Activated CD4-positive, alpha-beta T cell treated with anti-CD3 and anti-CD28 coated beads, Interleukin-2, Interleukin-6, amounts not matched to agents 100 ng/mL and 50 ng/mL, durations not matched to agents 16 hours and 8 hours (primary cell): Measurements from ENCODE around the gene MPHOSPH9.
"Not testable (repeated sequence)": the region's sequence is repeated elsewhere in the genome, so short reads cannot be mapped to it uniquely, and the experiment has no call there.

Source experiments
- DNase-seq: peaks from one replicate; pipeline ENCODE4 v3.0.0-alpha.2; 2020

MPHOSPH9 gene

DNA sequence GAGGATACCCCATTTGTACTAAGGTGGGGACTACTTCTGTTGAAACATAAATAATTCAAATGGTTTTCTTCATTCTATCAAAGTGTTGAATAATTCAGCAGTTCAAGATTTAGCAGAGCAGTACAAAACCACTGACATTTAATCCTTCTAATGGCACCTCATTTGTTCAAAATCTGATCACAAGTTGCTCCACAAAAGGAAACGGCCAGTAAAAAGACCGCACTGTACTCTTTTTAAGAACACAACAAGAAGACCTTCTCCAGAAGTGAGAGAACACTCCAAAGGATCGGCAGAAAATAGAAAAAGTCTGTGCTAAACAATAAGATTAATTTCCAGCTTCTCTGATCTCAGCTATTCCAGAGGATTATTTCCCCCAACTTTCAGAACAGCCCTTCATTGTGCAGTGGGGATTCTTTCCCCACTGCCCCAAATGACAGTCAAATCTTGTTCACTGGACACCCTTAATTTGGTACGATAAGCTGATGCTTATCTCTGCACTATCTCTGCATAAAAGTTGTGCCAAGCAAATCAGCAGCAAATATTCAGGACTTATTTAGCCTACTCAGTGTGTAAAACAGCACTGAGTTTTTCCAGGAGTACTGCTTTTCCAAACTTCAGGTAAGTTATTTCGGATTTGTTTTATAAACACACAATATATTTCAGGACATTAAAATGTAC lies 5.2 kb downstream of the MPHOSPH9 start:
- DNase-seq, result no peak

DNA sequence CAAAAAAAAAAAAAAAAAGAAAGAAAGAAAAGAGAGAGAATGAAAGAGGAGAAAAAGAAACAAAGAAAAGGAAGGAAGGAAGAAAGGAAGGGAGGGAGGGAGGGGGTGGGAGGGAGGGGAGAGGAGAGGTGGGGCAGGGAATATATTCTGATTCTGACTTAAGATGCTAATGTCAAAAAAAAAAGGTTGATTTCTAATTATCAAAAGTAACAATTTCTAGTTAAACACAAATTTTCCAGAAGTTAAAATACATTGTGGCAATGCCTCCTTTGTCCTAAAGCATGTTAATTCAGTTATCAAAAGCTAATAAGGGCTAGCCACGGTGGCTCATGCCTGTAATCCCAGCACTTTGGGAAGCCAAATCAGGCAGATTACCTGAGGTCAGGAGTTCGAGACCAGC lies 7.5 kb downstream of the MPHOSPH9 start:
- no peak for DNase-seq

DNA sequence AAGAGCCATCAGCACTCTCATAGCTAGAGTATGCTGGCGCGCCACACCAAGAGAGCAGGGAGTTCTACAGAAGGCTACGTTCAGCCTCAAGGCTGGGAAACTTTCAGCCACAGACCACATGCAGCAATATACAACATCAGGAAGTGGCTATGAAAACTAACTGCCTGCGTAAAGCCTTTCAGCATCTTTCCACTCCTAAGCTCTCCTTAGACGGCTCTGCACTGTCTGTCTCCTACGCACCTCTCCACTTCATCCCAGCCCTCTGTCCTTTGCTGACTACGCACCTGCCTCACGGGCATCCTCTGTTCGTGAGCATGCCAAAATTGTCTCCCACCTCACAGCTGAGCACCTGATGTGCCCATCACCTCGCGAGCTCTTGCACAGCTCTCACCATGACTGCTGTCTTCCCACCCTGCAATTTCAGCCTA lies 9.7 kb downstream of the MPHOSPH9 start:
- peak; percentile 74 for DNase-seq

DNA sequence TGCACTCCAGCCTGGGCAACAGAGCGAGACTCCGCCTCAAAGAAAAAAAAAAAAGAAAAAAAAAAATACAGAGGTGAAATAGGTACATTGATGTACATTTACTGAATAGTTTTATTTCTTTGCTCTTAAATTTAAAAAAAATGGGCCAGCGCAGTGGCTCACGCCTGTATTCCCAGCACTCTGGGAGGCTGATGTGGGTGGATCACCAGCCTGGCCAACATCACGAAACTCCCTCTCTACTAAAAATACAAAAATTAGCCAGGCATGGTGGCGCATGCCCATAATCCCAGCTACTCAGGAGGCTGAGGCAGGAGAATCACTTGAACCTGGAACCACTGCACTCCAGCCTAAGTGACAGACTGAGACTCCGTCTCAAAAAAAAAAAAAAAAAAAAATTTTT lies 25.1 kb downstream of the MPHOSPH9 start:
- DNase-seq, result not testable (repeated sequence)

DNA sequence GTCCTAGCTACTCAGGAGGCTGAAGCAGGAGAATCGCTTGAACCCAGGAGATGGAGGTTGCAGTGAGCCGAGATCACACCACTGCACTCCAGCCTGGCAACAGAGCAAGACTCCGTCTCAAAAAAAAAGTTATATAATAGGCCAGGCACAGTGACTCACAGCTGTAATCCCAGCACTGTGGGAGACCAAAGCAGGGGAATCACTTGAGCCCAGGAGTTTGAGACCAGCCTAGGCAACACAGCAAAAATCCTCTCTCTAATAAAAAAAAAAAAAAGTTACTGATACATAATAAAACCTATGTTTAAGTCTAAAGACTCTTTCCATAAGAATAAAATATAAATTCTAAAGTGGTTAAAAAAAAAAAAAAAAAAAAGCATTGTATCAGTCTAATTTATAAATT lies 26.1 kb downstream of the MPHOSPH9 start:
- DNase-seq, result not testable (repeated sequence)

DNA sequence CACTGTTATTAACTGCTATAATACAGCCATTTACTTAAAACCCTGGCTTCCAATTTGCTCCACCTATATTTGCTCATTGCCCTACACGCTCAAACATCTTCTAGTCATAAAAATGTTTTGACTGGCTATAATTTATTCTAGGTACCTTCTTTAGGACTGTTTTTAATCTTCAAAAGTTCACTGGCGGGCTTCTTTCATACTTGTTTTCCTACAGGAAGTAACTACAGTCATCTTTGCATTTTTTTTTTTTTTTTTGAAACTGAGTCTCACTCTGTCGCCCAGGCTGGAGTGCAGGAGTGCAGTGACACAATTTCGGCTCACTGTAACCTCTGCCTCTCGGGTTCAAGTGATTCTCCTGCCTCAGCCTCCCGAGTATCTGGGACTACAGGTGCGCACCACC lies 32.5 kb downstream of the MPHOSPH9 start:
- DNase-seq, result peak; percentile 27

DNA sequence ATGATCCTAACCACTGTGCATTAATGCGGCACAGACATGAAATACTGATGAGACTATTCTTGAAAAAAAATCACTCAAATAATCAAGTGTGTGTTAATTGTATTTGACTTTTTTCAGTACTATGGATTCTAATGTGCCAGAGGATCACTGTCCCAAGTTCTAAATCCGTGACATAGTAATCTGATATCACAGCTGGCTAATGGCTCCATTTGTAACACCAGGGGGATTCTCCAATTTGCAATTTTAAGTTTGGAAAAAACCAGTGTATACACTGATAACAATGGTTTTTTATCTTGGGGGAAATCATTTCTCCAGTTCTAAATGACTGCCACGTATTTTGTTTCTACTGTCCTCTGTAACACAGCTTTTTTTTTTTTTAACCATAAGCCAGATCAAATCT lies 33.0 kb downstream of the MPHOSPH9 start:
- no peak for DNase-seq

DNA sequence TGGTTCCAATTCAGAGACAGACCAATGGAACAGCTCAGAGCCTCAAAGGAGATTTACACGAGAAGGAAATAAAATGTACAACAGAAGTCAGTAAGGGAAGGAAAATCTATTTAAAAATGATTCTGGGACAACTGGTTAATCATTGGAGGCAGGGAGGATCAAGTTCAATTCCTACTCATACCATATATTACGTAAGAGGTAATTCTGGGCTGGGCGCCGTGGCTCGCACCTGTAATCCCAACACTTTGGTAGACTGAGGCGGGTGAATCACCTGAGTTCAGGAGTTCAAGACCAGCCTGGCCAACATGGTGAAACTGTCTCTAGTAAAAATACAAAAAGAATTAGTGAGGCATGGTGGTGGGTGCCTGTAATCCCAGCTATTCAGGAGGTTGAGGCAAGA lies 45.3 kb downstream of the MPHOSPH9 start:
- DNase-seq, result no peak

DNA sequence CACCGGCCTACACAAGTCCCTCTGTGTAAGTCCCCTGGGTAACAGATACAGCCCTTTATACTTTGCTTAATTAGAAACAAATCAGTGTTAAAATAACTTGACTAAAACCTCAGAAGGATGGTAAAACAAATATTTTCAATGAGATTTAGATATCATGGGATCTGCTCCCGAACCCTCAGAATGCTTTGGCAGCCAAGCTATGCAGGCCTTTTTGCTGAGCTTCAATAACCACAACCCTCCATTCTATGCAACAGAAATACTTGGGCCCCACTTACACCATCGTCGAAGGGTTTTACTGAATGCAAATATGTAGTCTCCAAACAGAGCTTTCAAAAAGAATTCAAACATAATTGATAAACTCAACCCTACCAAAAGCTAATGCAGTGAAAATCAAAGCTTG lies 52.8 kb downstream of the MPHOSPH9 start:
- no peak for DNase-seq

DNA sequence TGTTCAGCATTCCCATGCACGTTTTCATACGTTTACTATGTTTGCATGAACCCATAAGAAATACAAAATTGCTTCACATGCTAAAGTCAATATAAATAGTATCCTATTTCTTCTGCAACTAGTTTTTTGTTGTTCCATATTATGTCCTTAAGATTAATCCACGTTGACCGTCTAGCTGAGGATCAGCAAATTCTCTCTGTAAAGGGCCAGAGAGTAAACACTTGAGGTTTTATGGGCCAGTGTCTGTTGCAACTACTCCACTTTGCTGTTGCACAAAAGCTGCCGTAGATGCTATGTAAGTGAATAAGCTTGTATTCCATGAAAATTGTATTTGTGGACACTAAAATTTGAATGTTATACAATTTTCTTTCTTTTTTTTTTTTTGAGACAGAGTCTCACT lies 61.0 kb downstream of the MPHOSPH9 start:
- no peak for DNase-seq

DNA sequence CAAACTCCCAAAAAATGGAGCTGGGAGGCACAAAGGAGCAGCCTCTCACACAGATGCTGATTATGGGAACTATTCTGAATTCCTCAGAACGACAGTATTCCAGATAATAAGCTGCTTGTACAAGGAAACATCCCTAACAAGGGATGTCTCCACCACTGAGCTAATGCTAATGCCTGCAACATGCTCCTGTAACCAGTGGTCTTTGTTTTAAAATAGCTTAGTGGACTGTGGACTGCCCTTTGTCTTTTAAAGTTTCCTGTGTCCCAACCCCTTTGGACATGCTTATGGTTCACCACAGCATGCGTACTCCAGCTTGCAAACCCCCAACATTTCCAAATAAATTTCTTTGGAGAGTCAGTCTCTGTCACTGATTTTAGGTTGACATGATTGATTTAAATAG lies 65.6 kb downstream of the MPHOSPH9 start:
- DNase-seq, result no peak

DNA sequence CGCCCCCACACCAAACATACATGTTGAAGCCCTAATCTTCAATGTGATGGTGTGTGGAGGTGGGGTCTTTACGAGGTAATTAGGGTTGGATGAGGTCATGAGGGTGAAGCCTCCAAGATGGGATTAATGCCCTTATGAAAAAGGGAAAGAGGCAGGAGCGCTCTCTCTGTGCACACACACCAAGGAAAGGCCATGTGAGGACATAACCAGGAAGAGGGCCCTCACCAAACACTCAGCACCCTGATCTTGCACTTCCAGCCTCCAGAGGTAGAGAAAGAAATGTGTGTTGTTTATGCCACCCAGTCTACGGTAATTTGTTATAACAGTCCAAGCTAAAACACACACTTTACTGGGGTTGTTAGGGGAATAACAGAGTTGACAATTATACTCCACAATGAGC lies 67.4 kb downstream of the MPHOSPH9 start:
- DNase-seq, result no peak

DNA sequence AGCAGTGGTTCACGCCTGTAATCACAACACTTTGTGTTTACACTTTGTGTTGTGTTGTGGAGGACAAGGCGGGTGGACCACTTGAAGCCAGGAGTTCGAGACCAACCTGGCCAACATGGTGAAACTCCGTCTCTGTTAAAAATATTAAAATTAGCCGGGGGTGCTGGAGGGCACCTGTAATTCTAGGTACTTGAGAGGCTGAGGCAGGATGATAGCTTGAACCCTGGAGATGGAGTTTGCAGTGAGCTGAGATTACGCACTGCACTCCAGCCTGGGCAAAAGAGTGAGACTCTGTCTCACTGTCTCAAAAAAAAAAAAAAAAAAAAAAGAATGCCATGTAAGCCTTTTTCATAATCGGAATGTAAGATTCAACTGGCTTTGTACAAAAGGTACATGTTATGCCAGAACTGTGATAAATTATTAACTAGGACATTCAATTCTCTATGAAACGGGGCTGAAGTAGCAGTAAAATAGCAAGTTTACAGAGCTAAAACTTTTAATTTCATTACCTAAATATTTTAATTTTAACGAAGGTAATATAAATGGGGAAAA lies 68.2 kb downstream of the MPHOSPH9 start:
- DNase-seq, result no peak

DNA sequence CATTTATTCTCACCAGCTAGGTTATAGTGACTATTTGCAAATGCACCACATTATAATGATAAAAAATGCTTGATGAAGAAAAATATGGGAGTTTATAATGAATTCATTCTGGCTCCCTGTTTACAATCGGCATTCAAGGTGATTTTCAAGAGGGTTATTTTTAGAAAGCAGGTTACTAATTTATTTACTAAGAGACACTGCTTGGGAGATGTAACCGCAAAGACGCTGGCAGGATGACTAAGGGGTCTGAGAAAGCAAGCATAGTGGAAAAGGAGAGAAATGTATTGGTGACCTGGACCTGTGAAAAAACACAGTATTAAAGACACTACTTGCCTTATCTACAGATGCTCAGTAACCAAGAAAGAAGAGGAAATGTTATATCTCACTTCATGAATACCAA lies 68.7 kb downstream of the MPHOSPH9 start:
- DNase-seq, result no peak

DNA sequence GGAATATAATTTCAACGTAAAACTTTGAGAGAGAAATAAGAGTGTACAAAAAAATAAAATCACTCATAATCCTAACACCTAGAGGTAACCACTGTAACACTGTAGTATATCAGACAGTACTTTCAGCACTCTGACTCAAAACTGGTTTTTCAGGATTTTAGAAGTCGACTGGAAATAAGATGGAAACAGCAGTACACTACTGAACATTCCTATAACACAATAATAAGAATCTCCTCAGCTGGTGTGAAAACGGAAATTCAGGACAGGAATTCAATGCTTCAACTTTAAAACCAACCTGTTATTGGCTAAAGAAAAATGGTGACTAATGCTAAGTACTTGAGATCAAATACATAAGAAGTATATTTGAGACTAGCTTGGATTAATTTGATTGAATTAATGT lies 69.7 kb downstream of the MPHOSPH9 start:
- DNase-seq, result no peak

DNA sequence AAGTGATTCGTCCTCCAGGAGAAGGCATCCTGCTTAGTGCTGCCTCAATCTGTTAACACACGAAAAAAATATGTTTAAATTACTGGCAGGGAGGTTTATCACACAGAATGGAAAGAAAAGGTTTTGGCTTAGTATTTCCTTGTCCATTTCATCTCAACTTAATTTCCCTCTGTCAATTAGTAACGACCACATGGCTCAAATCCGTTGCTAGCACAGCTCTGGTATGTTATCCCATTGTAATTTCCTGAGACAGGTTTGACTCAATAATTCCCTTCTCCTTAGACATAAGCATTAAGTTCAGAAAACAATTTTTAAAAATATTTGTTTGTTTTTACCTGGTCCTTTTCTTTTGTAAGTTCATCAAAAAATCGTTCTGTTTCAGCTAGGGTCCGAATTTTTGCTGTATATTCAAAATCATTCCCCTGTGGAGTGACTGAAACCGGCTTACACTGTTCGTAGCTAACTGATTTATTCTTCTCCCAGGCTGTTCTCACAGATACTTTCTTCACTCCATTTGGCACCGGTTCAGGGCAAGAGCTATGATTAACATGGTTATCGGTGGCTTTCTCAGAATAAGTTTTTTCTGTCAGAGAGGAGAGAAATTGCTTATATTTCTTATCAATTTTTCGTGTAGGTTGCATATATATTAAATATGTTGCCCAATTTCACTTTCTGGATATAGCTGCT lies 72.0 kb downstream of the MPHOSPH9 start:
- no peak for DNase-seq

DNA sequence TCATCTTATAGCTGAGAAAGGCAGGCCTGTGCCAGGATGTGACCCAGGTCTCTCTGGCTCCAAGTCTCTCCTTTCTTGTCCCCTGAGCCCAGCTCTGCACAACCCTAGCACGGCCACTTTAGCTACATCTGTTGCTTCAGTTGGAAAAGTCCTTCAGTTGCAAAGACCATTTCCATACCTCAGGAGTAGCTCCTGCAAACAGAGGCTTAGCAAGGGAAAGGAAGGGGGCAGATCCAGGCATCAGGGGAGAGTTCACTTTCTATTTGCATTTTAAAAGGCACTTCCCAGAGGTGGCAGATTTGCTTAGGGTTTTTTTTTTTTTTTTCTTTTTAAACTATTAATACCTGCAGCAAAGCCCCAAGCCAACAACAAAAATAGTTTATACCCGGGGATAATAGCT lies 79.0 kb downstream of the MPHOSPH9 start:
- DNase-seq, result no peak

DNA sequence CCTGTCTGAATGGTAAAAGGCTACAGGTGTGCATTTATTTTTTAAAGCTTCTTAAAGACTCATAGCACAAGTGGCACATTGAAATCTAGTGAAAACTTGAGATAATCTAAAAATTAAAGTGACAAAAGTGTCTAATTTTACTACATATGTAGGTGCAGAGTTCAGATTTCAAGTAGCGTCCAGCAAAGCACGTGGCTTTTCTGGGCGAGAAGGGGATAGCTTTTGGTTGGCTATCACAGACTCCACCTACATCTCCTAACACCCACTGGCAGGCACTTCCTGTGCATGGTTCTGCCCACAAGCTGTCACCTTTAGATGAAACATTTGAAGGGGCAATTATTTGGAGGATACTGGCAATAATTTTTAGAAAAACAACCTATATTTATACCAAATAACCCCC lies 80.1 kb downstream of the MPHOSPH9 start:
- no peak for DNase-seq

DNA sequence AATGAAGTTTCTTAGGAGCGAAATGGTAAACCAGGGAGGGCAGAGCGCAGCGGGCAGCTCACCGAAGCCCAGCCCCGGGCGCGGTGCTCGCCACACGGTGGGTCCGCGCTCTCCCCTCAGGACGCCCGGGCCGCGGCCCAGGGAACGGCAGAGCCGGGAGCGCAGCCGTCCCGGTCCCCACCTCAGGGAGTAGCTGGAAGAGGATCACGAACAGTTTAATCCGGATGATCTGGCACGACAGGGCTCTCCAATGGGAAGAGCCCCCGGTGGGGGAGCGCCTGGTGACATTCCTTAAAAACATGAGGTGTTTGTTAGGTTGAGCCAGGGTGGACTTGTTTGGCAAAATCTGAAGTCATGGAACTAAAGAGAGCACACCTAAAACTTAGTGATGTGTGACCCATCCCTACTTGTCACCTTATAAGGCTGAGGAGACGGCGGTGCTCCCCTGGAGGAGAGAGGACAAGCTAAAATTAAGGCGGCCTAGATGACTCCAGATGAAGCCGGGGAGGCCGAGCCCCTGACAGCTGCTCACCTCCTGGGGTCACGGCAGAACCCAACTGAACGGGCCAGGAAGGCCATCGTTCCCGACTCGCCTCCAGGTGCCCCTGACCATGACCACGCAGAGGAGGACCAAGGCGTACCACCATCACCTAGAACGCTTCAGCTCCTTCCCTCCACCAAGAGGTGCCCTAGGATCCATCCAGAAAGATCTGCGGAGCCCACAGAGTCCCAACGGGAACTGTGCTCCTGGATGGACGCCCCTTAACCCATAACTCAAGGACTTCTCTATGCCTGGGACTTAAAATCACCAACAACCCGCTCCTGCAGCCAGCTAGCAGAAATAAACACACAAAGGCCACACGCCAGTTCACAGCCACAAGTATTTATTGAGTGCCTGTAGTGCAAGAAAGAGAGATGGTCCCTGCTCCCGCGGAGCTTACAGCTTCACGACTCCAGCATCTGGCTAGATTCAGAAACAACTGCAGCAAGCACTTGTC lies 81.2 kb downstream of the MPHOSPH9 start:
- no peak for DNase-seq

DNA sequence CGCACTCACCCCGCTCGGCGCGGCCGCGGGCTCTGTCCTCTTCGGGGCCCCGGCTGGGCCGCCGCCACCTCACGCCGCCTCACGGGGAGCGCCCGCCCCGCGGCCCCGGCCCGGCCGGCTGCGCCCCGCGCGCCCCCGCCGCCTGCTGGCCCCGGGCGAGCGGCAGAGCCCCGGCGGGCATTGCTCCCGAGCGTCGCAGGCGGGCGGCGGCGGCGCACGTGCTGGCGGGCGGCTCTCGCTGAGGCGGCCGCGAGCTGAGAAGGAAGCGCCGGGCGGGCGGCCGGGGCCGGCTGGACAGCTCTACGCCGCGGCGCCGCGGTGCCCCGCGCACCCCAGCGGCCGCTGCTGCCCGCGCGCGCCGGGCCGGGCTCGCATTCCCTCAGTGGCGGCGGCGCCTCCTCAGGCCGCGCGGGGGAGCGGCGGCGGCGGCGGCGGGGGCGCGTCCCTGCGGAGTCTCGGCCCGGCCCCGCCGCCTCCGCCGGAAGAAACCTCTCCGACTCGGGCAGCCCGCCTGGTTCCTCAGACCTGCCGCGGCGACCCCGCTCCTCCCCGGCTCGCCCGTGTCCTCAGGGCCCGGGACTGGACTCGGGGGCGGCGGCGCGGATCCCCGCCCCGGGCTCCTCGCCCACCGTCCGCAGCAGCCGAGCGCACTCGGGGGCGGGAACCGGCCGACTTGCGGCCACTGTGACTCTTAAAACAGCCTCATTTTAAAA lies 82.0 kb downstream of the MPHOSPH9 start, which contains the start of gene PITPNM2:
Gene PITPNM2, minus strand, starts transcription at position 347 of the 713 bp plus-strand sequence. CDS start 116,500 bp downstream, outside the sequence.
- peak; percentile 60 for DNase-seq

DNA sequence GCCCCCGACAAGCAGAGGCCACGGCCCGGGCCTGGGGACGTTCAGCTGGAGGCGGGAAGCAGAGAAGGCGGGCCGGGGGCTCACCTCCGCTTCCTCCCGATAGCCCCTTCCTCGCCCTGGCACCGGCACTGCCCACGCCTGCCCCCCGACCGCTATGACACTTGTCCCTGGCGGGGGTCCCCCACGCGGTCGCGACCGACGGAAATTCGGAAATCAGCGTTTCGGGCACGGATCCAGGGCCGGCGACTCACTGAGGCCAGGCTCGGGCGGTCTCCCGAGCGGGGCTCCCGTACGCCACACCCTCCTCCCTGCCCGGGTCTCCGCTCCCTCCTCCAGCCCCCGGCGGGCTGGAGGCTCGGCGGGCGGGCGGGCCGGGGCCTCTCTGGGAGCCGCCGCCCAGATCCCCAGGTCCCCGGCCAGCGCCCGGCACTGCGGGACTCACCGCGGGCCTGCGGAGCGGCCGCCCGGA lies 82.6 kb downstream of the MPHOSPH9 start:
- no peak for DNase-seq
